ENCODE measurements around the gene RPLP2. TPM values are rescaled to one million over a fixed set of nuclear protein-coding genes. Genes with fewer than 3 reads are reported as not detected.

The RPLP2 gene
- total RNA-seq, 1 experiment from 2014 or later, result 2,582 TPM

DNA sequence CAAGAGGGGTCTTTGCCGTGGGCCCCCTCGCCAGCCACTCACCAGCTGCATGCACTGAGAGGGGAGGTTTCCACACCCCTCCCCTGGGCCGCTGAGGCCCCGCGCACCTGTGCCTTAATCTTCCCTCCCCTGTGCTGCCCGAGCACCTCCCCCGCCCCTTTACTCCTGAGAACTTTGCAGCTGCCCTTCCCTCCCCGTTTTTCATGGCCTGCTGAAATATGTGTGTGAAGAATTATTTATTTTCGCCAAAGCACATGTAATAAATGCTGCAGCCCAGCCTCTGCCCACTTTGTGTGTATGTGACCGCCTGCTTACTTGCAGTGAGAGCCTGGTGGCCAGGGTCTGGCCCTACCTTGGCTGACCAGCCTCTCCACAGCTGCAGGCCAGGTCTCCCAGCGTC, 15.2 kb downstream of the RPLP2 start:
- H3K27ac Mint-ChIP-seq, result no peak overlapping the region
- CTCF ChIA-PET, result interaction anchor here (1.0 kb wide), 1 partner anchor 49 kb away, joined by 3 read pairs; no protein-coding TSS in a partner anchor
- no peaks in the 10 kb centered on the region for H3K9me3 Mint-ChIP-seq
- POLR2A ChIA-PET, result interaction anchor here (1.2 to 1.4 kb wide), 2 partner anchors 20 to 38 kb away, joined by 3 read pairs; partner anchors contain the start of gene PIDD1
- H3K27me3 Mint-ChIP-seq (ENCODE audit: low read depth), result peaks cover 15% of the 10 kb centered on the region
- no peak overlapping the region for H3K4me3 Mint-ChIP-seq
- no peak for ATAC-seq
- H3K36me3 Mint-ChIP-seq, result no peaks in the 10 kb centered on the region
- no peak for DNase-seq (ENCODE audit: low spot score)
- TF ChIP-seq, protein P1, sequence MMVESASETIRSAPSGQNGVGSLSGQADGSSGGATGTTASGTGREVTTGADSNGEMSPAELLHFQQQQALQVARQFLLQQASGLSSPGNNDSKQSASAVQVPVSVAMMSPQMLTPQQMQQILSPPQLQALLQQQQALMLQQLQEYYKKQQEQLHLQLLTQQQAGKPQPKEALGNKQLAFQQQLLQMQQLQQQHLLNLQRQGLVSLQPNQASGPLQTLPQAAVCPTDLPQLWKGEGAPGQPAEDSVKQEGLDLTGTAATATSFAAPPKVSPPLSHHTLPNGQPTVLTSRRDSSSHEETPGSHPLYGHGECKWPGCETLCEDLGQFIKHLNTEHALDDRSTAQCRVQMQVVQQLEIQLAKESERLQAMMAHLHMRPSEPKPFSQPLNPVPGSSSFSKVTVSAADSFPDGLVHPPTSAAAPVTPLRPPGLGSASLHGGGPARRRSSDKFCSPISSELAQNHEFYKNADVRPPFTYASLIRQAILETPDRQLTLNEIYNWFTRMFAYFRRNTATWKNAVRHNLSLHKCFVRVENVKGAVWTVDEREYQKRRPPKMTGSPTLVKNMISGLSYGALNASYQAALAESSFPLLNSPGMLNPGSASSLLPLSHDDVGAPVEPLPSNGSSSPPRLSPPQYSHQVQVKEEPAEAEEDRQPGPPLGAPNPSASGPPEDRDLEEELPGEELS (CRISPR knock-in tag; IDR thresholded peaks at IDR 0.05), result no peak
- no peak for TF ChIP-seq MXD4 (CRISPR knock-in tag; IDR thresholded peaks at IDR 0.05; ENCODE audit: borderline replicate concordance)
- TF ChIP-seq, protein P2, sequence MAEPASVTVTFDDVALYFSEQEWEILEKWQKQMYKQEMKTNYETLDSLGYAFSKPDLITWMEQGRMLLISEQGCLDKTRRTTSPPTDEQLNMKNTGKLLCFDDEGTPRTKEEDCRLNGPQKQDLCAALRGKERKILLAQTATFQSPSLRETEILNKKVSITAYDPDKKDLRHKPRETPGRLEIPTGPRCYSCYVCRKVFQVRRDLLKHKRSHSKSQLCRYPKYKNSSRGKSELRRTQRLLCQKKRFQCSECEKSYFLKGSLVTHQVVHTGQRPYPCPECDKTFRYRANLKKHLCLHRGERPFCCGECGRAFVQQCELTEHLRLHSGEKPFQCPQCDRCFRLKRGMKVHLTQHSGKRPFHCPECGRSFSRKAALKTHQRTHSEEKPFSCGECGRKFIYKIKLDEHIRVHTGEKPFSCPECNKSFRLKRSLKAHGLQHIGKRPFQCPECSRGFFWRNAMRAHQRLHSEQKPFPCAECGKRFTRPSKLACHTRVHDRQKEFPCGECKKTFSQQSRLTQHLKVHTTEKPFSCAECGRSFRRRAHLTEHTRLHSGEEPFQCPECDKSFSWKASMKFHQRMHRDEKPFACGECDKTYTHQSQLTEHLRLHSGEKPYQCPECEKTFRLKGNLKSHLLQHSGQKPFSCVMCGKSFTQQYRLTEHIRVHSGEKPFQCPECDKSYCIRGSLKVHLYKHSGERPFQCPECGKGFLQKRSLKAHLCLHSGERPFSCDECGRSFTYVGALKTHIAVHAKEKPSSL (CRISPR knock-in tag; conservative IDR thresholded peaks at IDR 0.05), result no peak
- H3K4me1 Mint-ChIP-seq, result peaks cover 28% of the 10 kb centered on the region

DNA sequence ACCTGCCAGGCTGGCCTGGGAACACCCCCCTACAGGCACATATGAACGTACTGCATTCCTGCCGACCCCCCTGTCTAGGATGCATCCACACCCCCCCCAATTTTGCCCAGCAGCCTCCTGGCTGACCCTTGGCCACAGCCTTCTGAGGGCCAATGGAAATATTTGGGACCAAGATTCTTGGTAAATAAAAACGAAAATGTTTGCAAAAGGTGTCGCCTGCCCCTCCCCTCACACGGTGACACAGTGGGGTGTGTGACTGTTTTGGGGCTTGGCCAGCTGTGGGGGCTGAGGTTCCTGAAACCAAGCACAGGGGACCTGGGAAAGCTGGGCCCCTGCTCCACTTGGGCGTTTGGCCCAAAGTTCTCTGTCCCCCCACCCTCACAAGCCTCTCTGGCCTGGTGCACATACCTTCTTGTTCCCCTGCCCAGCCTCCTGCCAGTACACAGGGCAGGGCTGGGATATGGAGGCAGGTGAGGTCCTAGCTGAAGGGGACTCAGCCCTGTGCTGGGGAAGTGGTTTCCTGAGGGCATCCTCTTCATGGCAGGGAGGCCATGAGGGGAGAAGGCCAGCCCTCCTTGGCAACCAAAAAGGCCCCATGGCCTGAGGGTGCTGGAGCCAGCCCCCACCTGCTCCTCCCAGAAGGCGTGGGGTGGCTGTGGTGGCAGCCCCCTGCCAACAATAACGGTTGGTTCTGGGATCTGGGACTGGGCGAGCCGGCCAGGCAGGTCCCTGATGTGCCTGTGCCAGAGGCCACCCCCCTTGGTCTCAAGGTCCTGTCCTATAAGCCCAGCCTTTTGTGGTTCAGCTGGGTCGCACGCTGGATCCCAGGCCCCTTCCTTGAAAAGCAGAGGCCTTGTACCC, 15.8 kb downstream of the RPLP2 start:
- ChIA-PET CTCF (interaction anchor here (1.0 kb wide), 2 partner anchors 23 to 50 kb away, joined by 3 read pairs; no protein-coding TSS in a partner anchor), POLR2A (interaction anchor here (1.2 to 1.4 kb wide), 2 partner anchors 21 to 37 kb away, joined by 3 read pairs; partner anchors contain the start of gene PIDD1)
- Mint-ChIP-seq H3K9me3 (no peaks in the 10 kb centered on the region), H3K36me3 (no peaks in the 10 kb centered on the region), H3K4me3 (no peak overlapping the region), H3K4me1 (peaks cover 28% of the 10 kb centered on the region), H3K27ac (no peak overlapping the region), H3K27me3 (ENCODE audit: low read depth) (peaks cover 15% of the 10 kb centered on the region)
- ATAC-seq (no peak), DNase-seq (ENCODE audit: low spot score) (no peak)
- TF ChIP-seq NR1H2 (CRISPR knock-in tag; IDR thresholded peaks at IDR 0.05) (no peak), ESRRA (CRISPR knock-in tag; IDR thresholded peaks at IDR 0.05; ENCODE audit: borderline replicate concordance) (no peak), ATF1 (CRISPR knock-in tag; IDR thresholded peaks at IDR 0.05) (no peak)
- TF ChIP-seq, protein P3, sequence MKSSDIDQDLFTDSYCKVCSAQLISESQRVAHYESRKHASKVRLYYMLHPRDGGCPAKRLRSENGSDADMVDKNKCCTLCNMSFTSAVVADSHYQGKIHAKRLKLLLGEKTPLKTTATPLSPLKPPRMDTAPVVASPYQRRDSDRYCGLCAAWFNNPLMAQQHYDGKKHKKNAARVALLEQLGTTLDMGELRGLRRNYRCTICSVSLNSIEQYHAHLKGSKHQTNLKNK (CRISPR knock-in tag; IDR thresholded peaks at IDR 0.05), result no peak

DNA sequence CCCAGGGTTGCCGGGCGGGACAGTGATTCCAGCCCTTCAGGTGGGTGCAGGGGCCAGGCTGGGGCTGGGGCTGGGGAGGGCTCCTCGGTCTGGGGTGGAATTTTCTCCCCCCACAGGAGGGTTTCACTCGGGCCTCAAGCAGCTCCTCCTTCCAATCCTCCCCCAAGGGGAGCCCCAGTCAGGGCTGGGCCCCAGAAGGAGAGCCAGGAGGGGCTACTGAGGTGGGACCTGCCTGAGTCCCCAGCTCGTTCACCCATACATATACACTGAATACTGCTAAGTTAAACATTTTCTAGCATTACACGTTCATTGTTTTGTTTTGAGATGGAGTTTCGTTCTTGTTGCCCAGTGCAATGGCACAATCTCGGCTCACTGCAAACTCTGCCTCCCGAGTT, 16.5 kb downstream of the RPLP2 start:
- ChIA-PET POLR2A (interaction anchor here (1.4 kb wide), 1 partner anchor 22 kb away, joined by 3 read pairs; the partner anchor contains the start of gene PIDD1), CTCF (interaction anchor here (1.0 kb wide), 1 partner anchor 22 kb away, joined by 3 read pairs; no protein-coding TSS in a partner anchor)
- ATAC-seq (no peak), DNase-seq (ENCODE audit: low spot score) (no peak)
- Mint-ChIP-seq H3K27ac (no peak overlapping the region), H3K4me3 (peak overlapping the region; percentile 70), H3K9me3 (no peaks in the 10 kb centered on the region), H3K4me1 (peaks cover 31% of the 10 kb centered on the region), H3K36me3 (no peaks in the 10 kb centered on the region), H3K27me3 (ENCODE audit: low read depth) (peaks cover 18% of the 10 kb centered on the region)
- TF ChIP-seq, protein P4, sequence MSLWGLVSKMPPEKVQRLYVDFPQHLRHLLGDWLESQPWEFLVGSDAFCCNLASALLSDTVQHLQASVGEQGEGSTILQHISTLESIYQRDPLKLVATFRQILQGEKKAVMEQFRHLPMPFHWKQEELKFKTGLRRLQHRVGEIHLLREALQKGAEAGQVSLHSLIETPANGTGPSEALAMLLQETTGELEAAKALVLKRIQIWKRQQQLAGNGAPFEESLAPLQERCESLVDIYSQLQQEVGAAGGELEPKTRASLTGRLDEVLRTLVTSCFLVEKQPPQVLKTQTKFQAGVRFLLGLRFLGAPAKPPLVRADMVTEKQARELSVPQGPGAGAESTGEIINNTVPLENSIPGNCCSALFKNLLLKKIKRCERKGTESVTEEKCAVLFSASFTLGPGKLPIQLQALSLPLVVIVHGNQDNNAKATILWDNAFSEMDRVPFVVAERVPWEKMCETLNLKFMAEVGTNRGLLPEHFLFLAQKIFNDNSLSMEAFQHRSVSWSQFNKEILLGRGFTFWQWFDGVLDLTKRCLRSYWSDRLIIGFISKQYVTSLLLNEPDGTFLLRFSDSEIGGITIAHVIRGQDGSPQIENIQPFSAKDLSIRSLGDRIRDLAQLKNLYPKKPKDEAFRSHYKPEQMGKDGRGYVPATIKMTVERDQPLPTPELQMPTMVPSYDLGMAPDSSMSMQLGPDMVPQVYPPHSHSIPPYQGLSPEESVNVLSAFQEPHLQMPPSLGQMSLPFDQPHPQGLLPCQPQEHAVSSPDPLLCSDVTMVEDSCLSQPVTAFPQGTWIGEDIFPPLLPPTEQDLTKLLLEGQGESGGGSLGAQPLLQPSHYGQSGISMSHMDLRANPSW (CRISPR knock-in tag; conservative IDR thresholded peaks at IDR 0.05; ENCODE audit: low read depth), result no peak
- TF ChIP-seq CREB1 (CRISPR knock-in tag; IDR thresholded peaks at IDR 0.05) (no peak), ZBTB21 (CRISPR knock-in tag; IDR thresholded peaks at IDR 0.05; ENCODE audit: borderline replicate concordance) (no peak), TCF7 (CRISPR knock-in tag; IDR thresholded peaks at IDR 0.05; ENCODE audit: low read depth) (no peak), HMGA2 (CRISPR knock-in tag; IDR thresholded peaks at IDR 0.05) (no peak)
- TF ChIP-seq, protein P2 (CRISPR knock-in tag; conservative IDR thresholded peaks at IDR 0.05), result no peak
- TF ChIP-seq, protein P5, sequence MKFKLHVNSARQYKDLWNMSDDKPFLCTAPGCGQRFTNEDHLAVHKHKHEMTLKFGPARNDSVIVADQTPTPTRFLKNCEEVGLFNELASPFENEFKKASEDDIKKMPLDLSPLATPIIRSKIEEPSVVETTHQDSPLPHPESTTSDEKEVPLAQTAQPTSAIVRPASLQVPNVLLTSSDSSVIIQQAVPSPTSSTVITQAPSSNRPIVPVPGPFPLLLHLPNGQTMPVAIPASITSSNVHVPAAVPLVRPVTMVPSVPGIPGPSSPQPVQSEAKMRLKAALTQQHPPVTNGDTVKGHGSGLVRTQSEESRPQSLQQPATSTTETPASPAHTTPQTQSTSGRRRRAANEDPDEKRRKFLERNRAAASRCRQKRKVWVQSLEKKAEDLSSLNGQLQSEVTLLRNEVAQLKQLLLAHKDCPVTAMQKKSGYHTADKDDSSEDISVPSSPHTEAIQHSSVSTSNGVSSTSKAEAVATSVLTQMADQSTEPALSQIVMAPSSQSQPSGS (CRISPR knock-in tag; IDR thresholded peaks at IDR 0.05; ENCODE audit: borderline replicate concordance, low read depth), result no peak
- TF ChIP-seq, protein P6, sequence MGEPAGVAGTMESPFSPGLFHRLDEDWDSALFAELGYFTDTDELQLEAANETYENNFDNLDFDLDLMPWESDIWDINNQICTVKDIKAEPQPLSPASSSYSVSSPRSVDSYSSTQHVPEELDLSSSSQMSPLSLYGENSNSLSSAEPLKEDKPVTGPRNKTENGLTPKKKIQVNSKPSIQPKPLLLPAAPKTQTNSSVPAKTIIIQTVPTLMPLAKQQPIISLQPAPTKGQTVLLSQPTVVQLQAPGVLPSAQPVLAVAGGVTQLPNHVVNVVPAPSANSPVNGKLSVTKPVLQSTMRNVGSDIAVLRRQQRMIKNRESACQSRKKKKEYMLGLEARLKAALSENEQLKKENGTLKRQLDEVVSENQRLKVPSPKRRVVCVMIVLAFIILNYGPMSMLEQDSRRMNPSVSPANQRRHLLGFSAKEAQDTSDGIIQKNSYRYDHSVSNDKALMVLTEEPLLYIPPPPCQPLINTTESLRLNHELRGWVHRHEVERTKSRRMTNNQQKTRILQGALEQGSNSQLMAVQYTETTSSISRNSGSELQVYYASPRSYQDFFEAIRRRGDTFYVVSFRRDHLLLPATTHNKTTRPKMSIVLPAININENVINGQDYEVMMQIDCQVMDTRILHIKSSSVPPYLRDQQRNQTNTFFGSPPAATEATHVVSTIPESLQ (CRISPR knock-in tag; IDR thresholded peaks at IDR 0.05), result no peak
